ENCODE measurements around the gene TAS1R1.

The TAS1R1 gene

GRCh38 chr1:6560267-6560666 lies 5.2 kb downstream of the TAS1R1 start:
- no peaks in the 10 kb centered on the region for H3K9me2 ChIP-seq (replicated peaks; ENCODE audit: control insufficient read depth, low read length)
- no peaks in the 10 kb centered on the region; the same call in 1 of the 2 replicates for H3F3A ChIP-seq (ENCODE audit: control insufficient read depth, insufficient read depth)
- H3K4me2 ChIP-seq (ENCODE audit: low read length): peak overlapping the region; percentile 19; the same call in 1 of the 2 replicates
- no peaks in the 10 kb centered on the region for H3K36me3 ChIP-seq (ENCODE audit: control insufficient read depth, low read length)
- H3K27me3 ChIP-seq (ENCODE audit: control insufficient read depth, low read length): 0 out of 2 replicates have a peak, but pooled peaks cover 6% of the 10 kb centered on the region
- no peak overlapping the region for H3K27ac ChIP-seq (ENCODE audit: low read depth, low read length)
- no peak overlapping the region for H3K4me3 ChIP-seq (ENCODE audit: low read length)
- H3K4me1 ChIP-seq (ENCODE audit: control insufficient read depth, low read length): peaks cover 8% of the 10 kb centered on the region
- H4K20me1 ChIP-seq (ENCODE audit: control insufficient read depth, insufficient read depth, low read depth, low read length): no peaks in the 10 kb centered on the region
- H3K79me2 ChIP-seq (ENCODE audit: control insufficient read depth, low read length): no peaks in the 10 kb centered on the region
- H3K9me3 ChIP-seq (ENCODE audit: control insufficient read depth, insufficient read depth, low read length): no peaks in the 10 kb centered on the region
- TF ChIP-seq CTCF (IDR thresholded peaks at IDR 0.05; ENCODE audit: low read depth, low read length, poor library complexity, severe bottlenecking): no peak
- no peak for TF ChIP-seq EZH2phosphoT487 (IDR thresholded peaks at IDR 0.05; ENCODE audit: borderline replicate concordance, low read length)

- no peaks in the 10 kb centered on the region for H3K36me3 ChIP-seq (ENCODE audit: control insufficient read depth, low read length)
- H3K9me3 ChIP-seq (ENCODE audit: control insufficient read depth, insufficient read depth, low read length): no peaks in the 10 kb centered on the region
- no peaks in the 10 kb centered on the region for H3K79me2 ChIP-seq (ENCODE audit: control insufficient read depth, low read length)
- no peaks in the 10 kb centered on the region for H4K20me1 ChIP-seq (ENCODE audit: control insufficient read depth, insufficient read depth, low read depth, low read length)
- no peak overlapping the region for H3K4me2 ChIP-seq (ENCODE audit: low read length)
- peaks cover 10% of the 10 kb centered on the region; the same call in 1 of the 2 replicates for H3K4me1 ChIP-seq (ENCODE audit: control insufficient read depth, low read length)
- no peaks in the 10 kb centered on the region for H3F3A ChIP-seq (ENCODE audit: control insufficient read depth, insufficient read depth)
- H3K27me3 ChIP-seq (ENCODE audit: control insufficient read depth, low read length): no peaks in the 10 kb centered on the region
- no peak for TF ChIP-seq EZH2phosphoT487 (IDR thresholded peaks at IDR 0.05; ENCODE audit: borderline replicate concordance, low read length)
- TF ChIP-seq CTCF (IDR thresholded peaks at IDR 0.05; ENCODE audit: low read depth, low read length, poor library complexity, severe bottlenecking): no peak
- H3K27ac ChIP-seq (ENCODE audit: low read depth, low read length): no peak overlapping the region
- no peak overlapping the region for H3K4me3 ChIP-seq (ENCODE audit: low read length)
- no peaks in the 10 kb centered on the region for H3K9me2 ChIP-seq (replicated peaks; ENCODE audit: control insufficient read depth, low read length)
These were observed 13.9 kb downstream of the TAS1R1 start for GRCh38 chr1:6569033-6569432.

GRCh38 chr1:6570100-6570499 lies 15.0 kb downstream of the TAS1R1 start:
- H3K4me1 ChIP-seq (ENCODE audit: control insufficient read depth, low read length): peaks cover 10% of the 10 kb centered on the region; the same call in 1 of the 2 replicates
- no peak for TF ChIP-seq CTCF (IDR thresholded peaks at IDR 0.05; ENCODE audit: low read depth, low read length, poor library complexity, severe bottlenecking)
- no peak for TF ChIP-seq EZH2phosphoT487 (IDR thresholded peaks at IDR 0.05; ENCODE audit: borderline replicate concordance, low read length)
- H3K9me3 ChIP-seq (ENCODE audit: control insufficient read depth, insufficient read depth, low read length): no peaks in the 10 kb centered on the region
- no peaks in the 10 kb centered on the region for H3K79me2 ChIP-seq (ENCODE audit: control insufficient read depth, low read length)
- H3K27ac ChIP-seq (ENCODE audit: low read depth, low read length): no peak overlapping the region
- H3K9me2 ChIP-seq (replicated peaks; ENCODE audit: control insufficient read depth, low read length): no peaks in the 10 kb centered on the region
- no peak overlapping the region for H3K4me2 ChIP-seq (ENCODE audit: low read length)
- no peak overlapping the region for H3K4me3 ChIP-seq (ENCODE audit: low read length)
- H3F3A ChIP-seq (ENCODE audit: control insufficient read depth, insufficient read depth): no peaks in the 10 kb centered on the region
- no peaks in the 10 kb centered on the region for H4K20me1 ChIP-seq (ENCODE audit: control insufficient read depth, insufficient read depth, low read depth, low read length)
- no peaks in the 10 kb centered on the region for H3K36me3 ChIP-seq (ENCODE audit: control insufficient read depth, low read length)
- H3K27me3 ChIP-seq (ENCODE audit: control insufficient read depth, low read length): no peaks in the 10 kb centered on the region
